Duodenal mucosa (tissue), 2 donors: Measurements from ENCODE around the gene ATG14.

ENCODE experiments used
- H3K27ac ChIP-seq: one replicate; pipeline ENCODE4 v1.7.0; 2013; ENCODE audit warnings: low read depth, low read length
- H3K27me3 ChIP-seq, 2 donors: one replicate each; pipeline ENCODE4 v1.7.0; 2013; ENCODE audit warnings: low read length in 2 of 2, control low read depth in 1 of 2; ENCODE audit not compliant: insufficient read depth in 2 of 2, control insufficient read depth in 1 of 2
- H3K36me3 ChIP-seq, 2 donors: one replicate each; pipeline ENCODE4 v1.7.0; 2013; ENCODE audit warnings: low read length in 2 of 2, control low read depth in 1 of 2; ENCODE audit not compliant: insufficient read depth in 2 of 2, control insufficient read depth in 1 of 2
- H3K4me1 ChIP-seq, 2 donors: one replicate each; pipeline ENCODE4 v1.7.0; 2013; ENCODE audit warnings: low read length in 2 of 2, control low read depth in 1 of 2; ENCODE audit not compliant: insufficient read depth in 2 of 2, control insufficient read depth in 1 of 2
- H3K4me3 ChIP-seq, 2 donors: one replicate each; pipeline ENCODE4 v1.7.0; 2013; ENCODE audit warnings: low read length in 2 of 2, low read depth in 1 of 2
- H3K9ac ChIP-seq, 2 donors: one replicate each; pipeline ENCODE4 v1.7.0; 2013; ENCODE audit warnings: low read length in 2 of 2, low read depth in 1 of 2
- H3K9me3 ChIP-seq, 2 donors: one replicate each; pipeline ENCODE4 v1.7.0; 2013; ENCODE audit warnings: low read length in 2 of 2, control low read depth in 1 of 2; ENCODE audit not compliant: control insufficient read depth in 1 of 2

Gene ATG14

DNA sequence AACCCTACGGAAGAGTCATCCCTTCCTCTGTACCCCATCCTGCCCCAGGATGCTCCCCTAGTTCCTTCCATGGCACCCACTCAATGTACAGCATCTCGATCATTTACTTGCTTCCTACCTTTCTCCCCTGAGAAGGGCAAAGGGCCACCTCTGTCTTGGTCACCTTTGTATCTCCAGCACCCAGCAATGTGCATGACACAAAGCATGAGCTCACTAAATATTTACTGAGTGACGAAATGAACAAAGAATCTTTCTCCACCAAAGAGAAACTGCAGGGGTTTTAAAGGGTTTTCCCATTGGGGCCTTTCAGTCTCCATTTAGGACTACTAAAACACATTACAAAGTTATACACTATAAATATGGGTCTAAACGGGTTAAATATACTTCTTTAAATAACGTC, 30.6 kb downstream of the ATG14 start:
- Histone ChIP-seq H3K27me3 (no peaks in the 10 kb centered on the region), H3K4me1 (peaks cover 0 to 8% of the 10 kb centered on the region in 2 donors), H3K36me3 (peaks cover 22 to 47% of the 10 kb centered on the region in 2 donors), H3K4me3 (no peak overlapping the region), H3K27ac (no peak overlapping the region), H3K9ac (no peak overlapping the region), H3K9me3 (no peaks in the 10 kb centered on the region)

- no peak overlapping the region for H3K4me3 ChIP-seq
- H3K4me1 ChIP-seq = no peaks in the 10 kb centered on the region
- no peak overlapping the region for H3K27ac ChIP-seq
- no peaks in the 10 kb centered on the region for H3K9me3 ChIP-seq
- H3K27me3 ChIP-seq = no peaks in the 10 kb centered on the region
- peaks cover 22 to 46% of the 10 kb centered on the region in 2 donors for H3K36me3 ChIP-seq
- H3K9ac ChIP-seq = no peak overlapping the region
Observed at GRCh38 chr14:55377236-55377635, 34.4 kb downstream of the ATG14 start.

DNA sequence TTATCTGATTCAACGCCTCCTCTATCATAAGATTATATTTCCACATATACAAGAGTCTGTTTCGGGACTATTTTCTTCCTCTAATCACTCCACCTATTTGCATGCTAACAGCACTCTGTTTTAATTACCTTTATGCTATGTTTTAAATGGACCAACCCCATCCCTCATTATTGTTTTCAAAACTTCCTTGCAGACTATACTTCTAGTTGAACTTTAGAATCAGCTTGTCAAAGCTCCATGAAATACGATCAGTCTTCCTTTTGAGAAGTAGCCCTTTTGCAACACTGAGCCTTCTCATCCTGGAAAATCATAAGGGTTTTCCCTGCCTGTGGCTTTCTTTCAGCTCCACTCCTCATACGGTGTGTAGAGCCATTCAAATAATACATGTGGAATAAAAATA, 36.9 kb downstream of the ATG14 start:
- H3K4me1 ChIP-seq = no peaks in the 10 kb centered on the region
- no peaks in the 10 kb centered on the region for H3K27me3 ChIP-seq
- H3K36me3 ChIP-seq = peaks cover 11 to 28% of the 10 kb centered on the region in 2 donors
- H3K9me3 ChIP-seq = no peaks in the 10 kb centered on the region
- H3K9ac ChIP-seq = no peak overlapping the region
- no peak overlapping the region for H3K4me3 ChIP-seq
- no peak overlapping the region for H3K27ac ChIP-seq

DNA sequence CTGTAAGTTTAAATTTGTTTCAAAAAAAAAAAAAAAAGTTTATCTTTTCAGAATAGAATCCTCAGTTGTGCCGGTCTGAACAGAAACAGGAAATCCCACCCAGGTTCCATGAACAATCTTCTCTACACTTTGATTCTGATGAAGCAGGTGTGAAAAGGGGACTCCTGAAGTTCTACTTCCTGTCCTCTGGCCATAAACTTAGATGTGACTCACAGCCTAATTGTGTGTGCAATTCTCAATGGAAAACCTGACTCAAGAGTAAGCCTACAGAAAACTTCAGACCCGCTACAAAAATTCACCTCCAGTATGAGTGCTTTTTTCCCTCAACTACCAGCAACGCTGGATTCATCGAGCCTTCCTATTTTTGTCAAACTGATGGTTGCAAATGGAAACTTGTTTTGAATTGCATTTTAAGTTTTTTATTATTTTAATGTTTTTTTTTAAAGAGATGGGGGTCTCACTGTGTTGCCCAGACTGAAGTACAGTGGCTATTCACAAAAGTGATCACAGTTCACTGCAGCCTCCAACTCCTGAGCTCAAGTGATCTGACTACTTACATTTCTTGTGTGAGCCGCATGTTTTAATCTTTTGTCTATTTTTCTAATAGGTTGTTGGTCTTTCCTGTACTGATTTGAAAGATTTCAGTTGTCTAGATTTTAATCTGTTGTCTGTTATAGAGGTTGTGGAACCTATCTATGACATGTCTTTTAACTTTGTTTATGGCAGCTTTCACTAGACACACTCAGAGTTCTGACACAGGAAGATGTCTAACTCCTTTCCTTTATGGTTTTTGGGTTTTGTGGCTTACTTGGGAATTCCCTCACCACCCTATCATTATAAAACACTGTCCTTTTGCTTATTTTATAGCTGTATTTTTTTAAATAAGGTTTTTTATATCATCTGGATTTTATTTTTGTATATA, 37.6 kb downstream of the ATG14 start:
- Histone ChIP-seq H3K4me1 (no peaks in the 10 kb centered on the region), H3K4me3 (no peak overlapping the region), H3K9ac (no peak overlapping the region), H3K27me3 (no peaks in the 10 kb centered on the region), H3K27ac (no peak overlapping the region), H3K36me3 (peaks cover 16 to 31% of the 10 kb centered on the region in 2 donors), H3K9me3 (no peaks in the 10 kb centered on the region)

DNA sequence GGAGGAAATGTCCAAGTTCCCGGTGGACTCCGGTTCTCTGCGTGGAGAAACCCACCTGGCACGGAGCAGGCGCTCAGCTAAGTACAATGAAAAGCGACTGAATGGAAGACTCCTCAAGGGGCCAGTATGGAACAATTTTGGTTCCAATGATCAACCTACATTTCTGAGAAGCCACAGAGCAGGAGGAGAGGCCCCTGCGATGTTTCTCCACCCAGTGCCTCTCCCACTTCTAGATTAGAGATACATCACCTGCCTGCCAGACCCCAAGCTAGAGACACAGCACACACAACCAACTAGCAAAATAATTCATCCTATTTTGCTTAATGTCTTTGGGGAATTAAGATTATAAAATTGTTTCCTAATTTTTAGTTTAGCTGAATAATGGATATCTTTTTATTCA, 38.8 kb downstream of the ATG14 start:
- Histone ChIP-seq H3K9ac (no peak overlapping the region), H3K27me3 (no peaks in the 10 kb centered on the region), H3K9me3 (no peaks in the 10 kb centered on the region), H3K27ac (no peak overlapping the region), H3K4me1 (no peaks in the 10 kb centered on the region), H3K36me3 (peaks cover 13 to 28% of the 10 kb centered on the region in 2 donors), H3K4me3 (no peak overlapping the region)

DNA sequence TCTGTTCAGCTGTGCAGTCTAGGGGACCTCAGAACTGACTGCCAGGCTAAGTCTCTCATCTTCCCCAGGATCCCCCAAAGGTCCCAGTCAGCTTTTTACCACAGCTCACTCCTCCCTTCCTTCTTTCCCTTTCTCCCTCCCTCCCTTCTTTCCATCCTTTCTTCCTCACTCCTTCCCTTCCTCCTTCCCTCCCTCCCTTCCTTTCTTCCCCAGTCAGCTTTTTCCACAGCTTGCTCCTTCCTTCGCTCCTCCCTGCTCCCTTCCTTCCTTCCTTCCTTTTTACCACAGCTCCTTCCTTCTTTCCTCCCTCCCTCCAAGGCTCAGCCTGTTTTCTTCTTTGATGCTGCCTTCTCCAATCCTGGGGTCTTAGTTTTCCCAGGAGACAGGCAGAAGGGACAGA, 39.2 kb downstream of the ATG14 start:
- Histone ChIP-seq H3K27ac (no peak overlapping the region), H3K4me1 (no peaks in the 10 kb centered on the region), H3K9me3 (no peaks in the 10 kb centered on the region), H3K36me3 (peaks cover 13 to 25% of the 10 kb centered on the region in 2 donors), H3K4me3 (no peak overlapping the region), H3K27me3 (no peaks in the 10 kb centered on the region), H3K9ac (no peak overlapping the region)

GRCh38 chr14:55370883-55371455, 40.7 kb downstream of the ATG14 start:
- no peak overlapping the region for H3K27ac ChIP-seq
- H3K9ac ChIP-seq = no peak overlapping the region
- H3K4me1 ChIP-seq = no peaks in the 10 kb centered on the region
- H3K4me3 ChIP-seq = no peak overlapping the region
- H3K9me3 ChIP-seq = no peaks in the 10 kb centered on the region
- H3K36me3 ChIP-seq = peaks cover 6 to 12% of the 10 kb centered on the region in 2 donors
- no peaks in the 10 kb centered on the region for H3K27me3 ChIP-seq

GRCh38 chr14:55366271-55366670, 45.4 kb downstream of the ATG14 start:
- no peak overlapping the region for H3K9ac ChIP-seq
- H3K9me3 ChIP-seq = no peaks in the 10 kb centered on the region
- H3K27ac ChIP-seq = no peak overlapping the region
- H3K27me3 ChIP-seq = no peaks in the 10 kb centered on the region
- H3K4me1 ChIP-seq = no peaks in the 10 kb centered on the region
- peaks cover 11 to 12% of the 10 kb centered on the region in 2 donors for H3K36me3 ChIP-seq
- no peak overlapping the region for H3K4me3 ChIP-seq

GRCh38 chr14:55361190-55361589, 50.4 kb downstream of the ATG14 start:
- H3K9ac ChIP-seq = no peak overlapping the region
- no peak overlapping the region for H3K27ac ChIP-seq
- H3K9me3 ChIP-seq = no peaks in the 10 kb centered on the region
- H3K27me3 ChIP-seq = no peaks in the 10 kb centered on the region
- no peak overlapping the region for H3K4me3 ChIP-seq
- H3K36me3 ChIP-seq = peaks cover 5% of the 10 kb centered on the region in 2 donors
- no peaks in the 10 kb centered on the region for H3K4me1 ChIP-seq

DNA sequence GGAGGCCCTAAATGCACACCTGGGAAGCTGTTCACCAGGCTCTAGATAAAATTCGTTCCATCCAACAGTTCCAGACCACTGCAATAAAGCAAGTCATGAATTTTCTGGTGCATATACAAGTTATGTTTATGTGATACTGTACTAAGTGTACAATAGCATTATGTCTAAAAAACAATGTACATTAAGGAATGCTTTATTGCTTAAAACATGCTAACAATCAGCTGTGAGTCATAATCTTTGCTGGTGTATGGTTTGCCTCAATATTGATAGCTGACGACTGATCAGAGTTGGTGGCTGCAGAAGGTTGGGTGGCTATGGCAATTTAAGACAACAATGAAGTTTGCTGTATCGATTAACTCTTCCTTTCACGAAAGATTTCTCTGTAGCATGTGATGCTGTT, 52.3 kb downstream of the ATG14 start:
- peaks cover 0 to 14% of the 10 kb centered on the region in 2 donors for H3K36me3 ChIP-seq
- H3K4me3 ChIP-seq = no peak overlapping the region
- no peak overlapping the region for H3K9ac ChIP-seq
- no peaks in the 10 kb centered on the region for H3K27me3 ChIP-seq
- no peak overlapping the region for H3K27ac ChIP-seq
- no peaks in the 10 kb centered on the region for H3K9me3 ChIP-seq
- no peaks in the 10 kb centered on the region for H3K4me1 ChIP-seq
